Psoas muscle (tissue), 8 donors: Measurements from ENCODE around the gene ADAMTS1. TPM values are rescaled to one million over a fixed set of nuclear protein-coding genes. Genes with fewer than 3 reads are reported as not detected.
A peak's percentile ranks its signal among the peaks of the same experiment; 100 is the strongest.

Experiments
- ATAC-seq, 4 donors: fragments of 200-7000 bp; cut with Tn5 transposase; one replicate each; pipeline ENCODE4 v1.9.1; 2020; ENCODE audit warnings: moderate library complexity in 3 of 4, mild to moderate bottlenecking in 2 of 4
- DNase-seq, 2 donors: peaks; one replicate each; pipeline ENCODE4 v3.0.0-alpha.2; 2020
- H3K27ac ChIP-seq: fragments of 200-600 bp; one replicate; pipeline ENCODE4 v1.8.0; 2022
- H3K27me3 ChIP-seq, 3 donors: fragments of 200-600 bp in 1 of 3; one replicate each; pipeline versions ENCODE4 v1.6.1 to v1.8.0; 2013 to 2022; ENCODE audit warnings: low read length in 2 of 3, mild to moderate bottlenecking in 2 of 3, moderate library complexity in 1 of 3; ENCODE audit not compliant: insufficient read depth in 3 of 3
- H3K36me3 ChIP-seq, 2 donors: fragments of 200-600 bp in 1 of 2; one replicate each; pipeline versions ENCODE4 v1.6.1 to v1.8.0; 2013 to 2022; ENCODE audit warnings: low read depth in 1 of 2, mild to moderate bottlenecking in 1 of 2, moderate library complexity in 1 of 2; ENCODE audit not compliant: insufficient read depth in 1 of 2
- H3K4me1 ChIP-seq: fragments of 200-600 bp; one replicate; pipeline ENCODE4 v1.8.0; 2022
- H3K4me3 ChIP-seq: fragments of 200-600 bp; one replicate; pipeline ENCODE4 v1.8.0; 2022; ENCODE audit warnings: mild to moderate bottlenecking
- H3K9me3 ChIP-seq: fragments of 200-600 bp; one replicate; pipeline ENCODE4 v1.8.0; 2022
- WGBS, 3 donors: extraction: QIAGEN DNeasy Blood & Tissue Kit; methylation state at CpG; one replicate each; pipeline versions ENCODE4 v1.1.6 to v1.1.7; 2013; 5-methylcytosine and 5-hydroxymethylcytosine counted together
- intact Hi-C, 2 donors: fragments of 100-400 bp; cut with DNase I; formaldehyde crosslinking; loops; one replicate each; pipeline versions ENCODE4 v1.11.0 to v1.14.2; 2022
- polyA plus RNA-seq, 3 donors: library from polyadenylated mRNA; stranded (reverse); fragments of 200-250 nt; gene quantifications; one replicate each; pipeline ENCODE4 v1.2.3, GENCODE V29; 2013
- total RNA-seq, 4 donors: library from RNA; stranded (reverse); fragmentation: NEBNext Ultra II Directional in 2 of 4; extraction: Animal tissue kit (Norgen Biotek cat#: 25700) in 2 of 4; gene quantifications; one replicate each; pipeline versions ENCODE4 v1.2.1 to v1.2.4, GENCODE V29; 2021 to 2023
- TF ChIP-seq, protein P1 (sequence below): fragments of 200-600 bp; IDR thresholded peaks from one replicate; pipeline ENCODE4 v1.8.0; 2022; ENCODE audit warnings: antibody characterized with exemption
- donor health status: healthy with polysubstance abuse.
- donor health status: DM: no; HTN: no; CAD: no; lungs with moderate emphysema.
- donor health status: Bipolar disorder and iron deficiency.
- donor health status: healthy.
- donor health status: DM: yes; HTN: yes; CAD: no.
- donor health status: DM: no; HTN: no; CAD: no.
- donor health status: DM: no; HTN: no; CAD: no.
- donor health status: DM: yes; HTN: yes; CAD: no.

ADAMTS1 gene
- total and polyA plus RNA-seq, 7 donors: 12.2 to 70.3 (median 32.0) TPM

DNA sequence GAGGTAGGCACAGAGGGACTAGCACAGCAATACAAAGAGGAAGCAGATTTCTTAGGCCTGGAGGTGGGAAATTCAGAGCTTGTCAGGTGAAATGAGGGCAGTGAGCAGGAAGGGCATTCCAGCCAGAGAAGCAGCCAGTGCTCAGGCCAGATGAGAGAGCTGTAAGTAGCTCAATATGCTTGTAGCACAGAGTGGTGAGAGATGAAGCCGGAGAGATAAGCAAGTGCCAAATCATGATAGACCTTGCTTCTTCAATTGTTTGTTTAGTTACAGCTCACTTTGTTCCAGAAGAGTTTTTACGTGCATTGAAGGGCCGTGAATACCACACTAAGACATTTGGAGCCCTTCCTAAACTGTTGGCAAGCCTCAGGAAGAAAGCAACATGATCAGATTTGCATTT, 42.0 kb upstream of the ADAMTS1 start:
- Histone ChIP-seq H3K9me3 (no peaks in the 10 kb centered on the region), H3K4me3 (no peak overlapping the region), H3K4me1 (no peaks in the 10 kb centered on the region), H3K27me3 (no peaks in the 10 kb centered on the region), H3K27ac (no peak overlapping the region), H3K36me3 (no peaks in the 10 kb centered on the region)
- intact Hi-C loops: no loop called here
- TF ChIP-seq, protein P1, sequence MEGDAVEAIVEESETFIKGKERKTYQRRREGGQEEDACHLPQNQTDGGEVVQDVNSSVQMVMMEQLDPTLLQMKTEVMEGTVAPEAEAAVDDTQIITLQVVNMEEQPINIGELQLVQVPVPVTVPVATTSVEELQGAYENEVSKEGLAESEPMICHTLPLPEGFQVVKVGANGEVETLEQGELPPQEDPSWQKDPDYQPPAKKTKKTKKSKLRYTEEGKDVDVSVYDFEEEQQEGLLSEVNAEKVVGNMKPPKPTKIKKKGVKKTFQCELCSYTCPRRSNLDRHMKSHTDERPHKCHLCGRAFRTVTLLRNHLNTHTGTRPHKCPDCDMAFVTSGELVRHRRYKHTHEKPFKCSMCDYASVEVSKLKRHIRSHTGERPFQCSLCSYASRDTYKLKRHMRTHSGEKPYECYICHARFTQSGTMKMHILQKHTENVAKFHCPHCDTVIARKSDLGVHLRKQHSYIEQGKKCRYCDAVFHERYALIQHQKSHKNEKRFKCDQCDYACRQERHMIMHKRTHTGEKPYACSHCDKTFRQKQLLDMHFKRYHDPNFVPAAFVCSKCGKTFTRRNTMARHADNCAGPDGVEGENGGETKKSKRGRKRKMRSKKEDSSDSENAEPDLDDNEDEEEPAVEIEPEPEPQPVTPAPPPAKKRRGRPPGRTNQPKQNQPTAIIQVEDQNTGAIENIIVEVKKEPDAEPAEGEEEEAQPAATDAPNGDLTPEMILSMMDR: no peak
- DNase-seq (no peak), ATAC-seq (no peak)
- 27 to 67% (median 42%) methylated on average over 3 of the region's 3 CpGs for WGBS, 3 donors

DNA sequence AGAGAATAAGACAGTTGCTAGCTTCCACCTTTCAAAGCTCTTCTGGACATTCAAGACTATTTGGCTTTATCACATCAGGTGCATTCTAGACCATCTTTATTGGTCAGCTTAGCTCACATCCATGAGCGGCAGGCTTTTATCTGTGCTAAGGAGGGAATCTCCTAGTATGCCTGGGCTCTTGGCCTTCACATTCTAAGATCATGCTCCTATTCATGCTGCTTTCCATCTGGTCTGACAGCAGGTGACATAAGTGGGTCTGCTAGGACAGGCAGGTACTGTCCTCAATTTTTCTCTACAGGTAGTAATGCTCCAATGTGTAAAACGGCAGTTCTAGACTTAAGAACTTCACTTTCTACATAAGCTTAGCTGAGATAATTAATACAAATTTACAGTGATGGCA, 39.2 kb upstream of the ADAMTS1 start:
- H3K4me3 ChIP-seq: no peak overlapping the region
- no peak for DNase-seq
- H3K4me1 ChIP-seq: no peaks in the 10 kb centered on the region
- no peaks in the 10 kb centered on the region for H3K36me3 ChIP-seq
- no peak for ATAC-seq
- TF ChIP-seq, protein P1: no peak
- H3K9me3 ChIP-seq: no peaks in the 10 kb centered on the region
- no peaks in the 10 kb centered on the region for H3K27me3 ChIP-seq
- no peak overlapping the region for H3K27ac ChIP-seq
- 90 to 97% (median 96%) methylated on average over 2 of the region's 2 CpGs for WGBS, 3 donors
- intact Hi-C loops: no loop called here

DNA sequence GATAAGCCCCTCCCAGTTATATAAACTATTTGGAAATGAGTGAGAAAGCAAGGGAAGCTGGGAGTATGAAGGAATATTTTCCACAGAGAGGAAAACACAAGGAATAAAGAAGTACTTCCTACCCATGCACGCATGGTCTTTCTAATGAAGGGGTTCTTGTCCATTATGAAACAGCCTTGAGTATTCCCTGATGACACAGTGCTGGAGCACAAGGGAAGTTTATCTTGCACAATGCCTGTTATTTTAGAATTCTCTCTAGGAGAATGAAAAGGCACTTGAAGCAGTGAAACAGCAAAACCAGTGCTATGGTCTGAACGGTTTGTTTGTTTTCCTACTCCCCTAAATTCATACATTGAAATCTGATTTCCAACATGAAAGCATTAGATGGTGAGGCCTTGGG, 38.6 kb upstream of the ADAMTS1 start:
- TF ChIP-seq, protein P1: no peak
- intact Hi-C loops: no loop called here
- Histone ChIP-seq H3K27ac (no peak overlapping the region), H3K36me3 (no peaks in the 10 kb centered on the region), H3K4me3 (no peak overlapping the region), H3K9me3 (no peaks in the 10 kb centered on the region), H3K4me1 (no peaks in the 10 kb centered on the region), H3K27me3 (no peaks in the 10 kb centered on the region)
- peak in 2 of 4 donors; percentile 28 to 64 for ATAC-seq
- WGBS, 3 donors: 61 to 86% (median 63%) methylated on average over 2 of the region's 2 CpGs
- no peak for DNase-seq

DNA sequence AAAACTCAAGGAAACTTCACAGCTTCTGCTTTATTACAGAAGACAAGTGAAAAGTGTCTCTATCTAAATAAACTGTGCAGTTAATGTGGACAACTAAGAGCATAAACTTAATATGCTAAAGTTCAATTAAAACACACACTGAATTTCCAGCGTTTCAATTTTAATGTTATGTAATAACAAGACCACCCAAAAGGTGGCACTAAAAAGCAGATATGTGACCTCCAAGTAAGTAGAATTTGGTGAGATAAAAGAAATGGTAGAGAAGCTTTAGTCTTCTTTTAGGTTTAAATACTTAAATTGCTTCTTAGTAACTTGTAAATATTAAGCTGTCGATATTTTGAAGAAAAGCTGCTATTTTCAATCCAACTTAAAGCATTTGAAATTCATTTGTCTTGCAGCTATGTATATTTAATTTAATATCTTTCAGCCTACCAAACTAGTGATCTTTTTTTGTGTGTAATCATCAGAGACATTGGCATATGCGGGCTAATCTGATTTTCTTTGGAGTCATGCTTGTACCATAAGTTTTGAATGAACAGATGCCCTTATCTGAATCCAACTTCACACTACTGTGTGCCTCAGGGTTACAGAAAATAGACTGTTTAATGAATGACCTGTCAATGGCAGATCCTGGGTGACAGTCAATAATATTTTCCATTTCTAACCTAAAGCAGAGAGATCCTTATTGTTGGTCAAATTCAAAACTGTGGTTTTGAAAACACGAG, 36.5 kb upstream of the ADAMTS1 start:
- DNase-seq: no peak
- H3K9me3 ChIP-seq: no peaks in the 10 kb centered on the region
- no peaks in the 10 kb centered on the region for H3K27me3 ChIP-seq
- TF ChIP-seq, protein P1: peak; percentile 29
- ATAC-seq: no peak
- no peaks in the 10 kb centered on the region for H3K4me1 ChIP-seq
- intact Hi-C loops: no loop called here
- H3K4me3 ChIP-seq: no peak overlapping the region
- 34 to 41% (median 35%) methylated on average over 4 of the region's 4 CpGs for WGBS, 3 donors
- H3K27ac ChIP-seq: no peak overlapping the region
- H3K36me3 ChIP-seq: no peaks in the 10 kb centered on the region

DNA sequence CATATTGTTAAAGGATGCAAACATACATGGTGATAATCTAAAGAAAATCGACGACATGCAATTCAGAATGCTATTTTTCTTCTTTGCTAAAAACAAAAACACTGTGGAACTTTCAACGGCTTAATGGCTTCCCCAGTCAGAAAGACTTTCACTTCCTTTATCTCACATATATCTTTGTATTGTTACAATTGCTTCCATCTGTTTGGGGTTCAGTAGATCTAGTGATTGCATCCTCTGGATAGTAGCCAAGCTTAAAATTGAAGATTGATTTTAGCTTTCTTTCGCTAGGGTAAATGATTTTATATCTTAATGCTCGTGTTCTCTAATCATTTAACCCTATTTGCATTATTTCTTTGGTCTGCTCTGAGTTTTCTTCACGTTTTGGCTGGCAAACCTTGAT, 31.8 kb upstream of the ADAMTS1 start:
- H3K4me1 ChIP-seq: no peaks in the 10 kb centered on the region
- H3K9me3 ChIP-seq: no peaks in the 10 kb centered on the region
- ATAC-seq: no peak
- intact Hi-C loops: no loop called here
- no peak for DNase-seq
- no peak overlapping the region for H3K4me3 ChIP-seq
- no peaks in the 10 kb centered on the region for H3K36me3 ChIP-seq
- no peak overlapping the region for H3K27ac ChIP-seq
- WGBS, 3 donors: 65 to 72% (median 70%) methylated on average over 6 of the region's 6 CpGs
- no peaks in the 10 kb centered on the region for H3K27me3 ChIP-seq
- TF ChIP-seq, protein P1: no peak
